Renal pelvis (tissue), 12 donors: ENCODE measurements around the gene CEACAM1. TPM values are rescaled to one million over a fixed set of nuclear protein-coding genes. Genes with fewer than 3 reads are reported as not detected.
"Not testable (repeated sequence)": the region's sequence is repeated elsewhere in the genome, so short reads cannot be mapped to it uniquely, and the experiment has no call there.

ENCODE experiments used
- DNase-seq: peaks from one replicate; pipeline ENCODE4 v3.0.0-alpha.2; 2013
- long read RNA-seq, 16 experiments: transcript quantifications; one replicate each; lab custom pipeline, GENCODE V29; 2026
- polyA plus RNA-seq, 3 donors: library from polyadenylated mRNA; unstranded; fragments of 120-200 nt; gene quantifications; one replicate each; pipeline ENCODE4 v1.2.1, GENCODE V29; 2013; ENCODE audit not compliant: insufficient read length in 3 of 3

CEACAM1 gene
- 10 to 100 TPM in 2 of 3 donors, 1 to 10 TPM in 1; 7.7 to 17.6 (median 16.5) TPM for polyA plus RNA-seq
- long read RNA-seq, donor 1, partial matches to known transcripts, result 0 of 3 reads
- long read RNA-seq, donor 1, other reads (novel, unspliced or antisense), result 0 of 3 reads
- long read RNA-seq, donor 2, partial matches to known transcripts, result 0 of 2 reads
- long read RNA-seq, donor 2, other reads (novel, unspliced or antisense), result 0 of 2 reads
- long read RNA-seq, donor 3, partial matches to known transcripts, result 0 of 2 reads
- long read RNA-seq, donor 3, other reads (novel, unspliced or antisense), result 0 of 2 reads
- long read RNA-seq, donor 4, partial matches to known transcripts, result 0 of 1 reads
- long read RNA-seq, donor 4, other reads (novel, unspliced or antisense), result 0 of 1 reads
- long read RNA-seq, donor 5, result 0 reads
- long read RNA-seq, donor 6, partial matches to known transcripts, result 0 of 2 reads
- long read RNA-seq, donor 6, other reads (novel, unspliced or antisense), result 0 of 2 reads
- long read RNA-seq, donor 7, partial matches to known transcripts, result 0 of 1 reads
- long read RNA-seq, donor 7, other reads (novel, unspliced or antisense), result 0 of 1 reads
- long read RNA-seq, donor 8, result 0 reads
- long read RNA-seq, donor 9, partial matches to known transcripts, result 0 of 3 reads
- long read RNA-seq, donor 9, other reads (novel, unspliced or antisense), result 0 of 3 reads
- long read RNA-seq, donor 10, partial matches to known transcripts, result 0 of 4 reads
- long read RNA-seq, donor 10, other reads (novel, unspliced or antisense), result 0 of 4 reads
- long read RNA-seq, donor 11, partial matches to known transcripts, result 0 of 2 reads
- long read RNA-seq, donor 11, other reads (novel, unspliced or antisense), result 0 of 2 reads
- long read RNA-seq, donor 12, partial matches to known transcripts, result 0 of 1 reads
- long read RNA-seq, donor 12, other reads (novel, unspliced or antisense), result 0 of 1 reads
- long read RNA-seq, donor 13, partial matches to known transcripts, result 0 of 1 reads
- long read RNA-seq, donor 13, other reads (novel, unspliced or antisense), result 0 of 1 reads
- long read RNA-seq, donor 14, result 0 reads
- long read RNA-seq, donor 15, partial matches to known transcripts, result 0 of 5 reads
- long read RNA-seq, donor 15, other reads (novel, unspliced or antisense), result 0 of 5 reads
- long read RNA-seq, donor 16, partial matches to known transcripts, result 0 of 3 reads
- long read RNA-seq, donor 16, other reads (novel, unspliced or antisense), result 0 of 3 reads

DNA sequence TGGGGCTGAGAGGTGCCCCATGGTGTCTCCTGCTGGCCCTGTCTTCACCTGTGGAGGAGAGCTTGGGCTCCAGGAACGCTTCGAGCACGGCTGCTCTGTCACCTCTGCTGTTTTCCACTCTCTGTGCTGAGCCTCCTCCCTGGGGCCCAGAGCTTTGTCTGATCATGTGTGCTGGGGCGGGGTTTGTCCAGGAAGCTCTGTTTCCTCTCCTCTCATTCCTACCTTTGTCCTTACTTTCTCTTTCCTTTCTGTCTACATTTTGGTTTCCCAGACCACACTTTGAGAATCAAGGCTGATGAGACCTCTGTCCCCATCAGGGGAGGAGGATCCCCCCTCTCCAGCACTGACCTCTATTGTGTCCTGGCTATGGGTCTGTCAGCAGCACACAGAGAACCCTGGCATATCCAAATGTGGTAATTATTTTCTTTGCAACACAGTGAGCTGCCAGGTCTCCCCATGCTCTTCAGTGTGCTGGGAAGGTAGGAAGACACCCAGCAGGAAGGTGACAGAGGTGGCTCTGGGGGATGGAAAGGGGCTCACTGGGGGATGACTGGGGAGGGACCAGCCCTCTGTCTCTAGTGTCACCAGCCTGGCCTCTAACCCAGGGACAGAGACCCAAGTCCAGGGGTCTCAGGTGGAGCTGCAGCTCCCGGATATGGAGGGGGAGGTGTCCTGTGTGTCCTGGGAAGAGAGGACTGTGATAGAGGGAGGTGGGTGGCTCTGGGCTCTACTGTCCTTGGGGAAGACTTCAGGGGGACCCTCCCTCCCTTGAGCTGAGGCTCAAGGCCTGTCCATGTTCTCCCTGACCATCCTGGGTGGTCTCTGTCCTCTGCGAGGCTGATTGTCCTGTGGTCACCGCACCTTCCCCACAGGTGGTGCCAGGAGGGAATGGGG lies at the start of gene CEACAM1:
TSS of gene CEACAM1 (minus strand) at position 128 of the 894 bp plus-strand sequence. CDS start at position 21, 107 bp downstream.
- DNase-seq, result no peak

DNA sequence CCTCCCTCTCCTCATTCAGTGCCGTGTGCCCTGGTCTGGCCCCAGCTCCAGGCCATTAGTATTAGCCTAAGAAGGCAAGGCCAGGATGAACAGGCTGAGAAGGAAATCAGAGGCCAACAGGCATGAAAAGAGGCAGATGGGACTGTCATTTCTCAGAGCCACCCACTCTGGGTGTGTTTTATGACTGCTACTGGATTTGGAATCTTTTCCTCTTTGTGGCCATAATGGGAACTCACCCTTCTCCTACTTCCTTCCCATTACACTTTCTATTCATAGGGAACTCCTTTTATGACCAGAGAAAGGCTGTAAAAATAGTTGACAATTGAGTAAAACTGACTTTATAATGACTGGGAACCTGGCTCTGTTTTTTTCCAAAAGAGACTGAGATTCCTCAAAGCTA lies 48.7 kb upstream of the CEACAM1 start:
- DNase-seq, result no peak

DNA sequence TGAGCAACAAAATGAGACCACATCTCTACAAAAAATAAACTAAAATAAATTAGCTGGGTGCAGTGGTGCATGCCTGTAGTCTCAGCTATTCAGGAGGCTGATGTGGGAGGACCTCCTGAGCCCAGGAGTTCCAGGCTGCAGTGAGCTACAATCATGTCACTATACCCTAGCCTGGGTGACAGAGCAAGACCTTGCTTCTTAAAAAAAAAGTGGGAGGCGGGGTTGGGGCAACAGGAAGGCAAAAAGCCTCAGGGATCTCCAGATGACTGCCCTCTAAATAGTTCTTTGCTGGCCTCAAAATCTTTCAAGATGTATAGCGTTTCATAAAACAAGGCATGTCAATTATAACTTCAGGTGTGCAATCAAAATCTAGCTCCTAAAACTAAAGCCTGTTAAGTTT lies 48.0 kb upstream of the CEACAM1 start:
- DNase-seq, result no peak

DNA sequence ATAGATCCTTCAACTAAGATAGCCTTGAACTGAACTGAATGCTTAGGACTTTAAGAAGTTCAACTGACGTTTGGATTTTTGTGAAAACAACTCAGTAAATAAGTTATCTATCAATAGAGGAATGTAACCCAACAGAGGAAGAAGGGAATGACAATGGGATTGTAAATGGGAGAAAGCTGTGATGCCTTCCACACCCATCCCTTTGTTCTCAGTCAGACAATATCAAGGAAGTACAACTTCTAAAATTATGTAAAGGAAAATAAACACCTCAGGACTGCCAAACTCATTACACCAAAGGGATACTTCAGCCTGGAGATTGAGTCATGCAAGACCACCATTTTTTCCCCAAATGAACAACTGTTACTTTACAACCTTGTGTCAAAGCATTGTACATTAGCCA lies 45.4 kb upstream of the CEACAM1 start:
- DNase-seq, result no peak

DNA sequence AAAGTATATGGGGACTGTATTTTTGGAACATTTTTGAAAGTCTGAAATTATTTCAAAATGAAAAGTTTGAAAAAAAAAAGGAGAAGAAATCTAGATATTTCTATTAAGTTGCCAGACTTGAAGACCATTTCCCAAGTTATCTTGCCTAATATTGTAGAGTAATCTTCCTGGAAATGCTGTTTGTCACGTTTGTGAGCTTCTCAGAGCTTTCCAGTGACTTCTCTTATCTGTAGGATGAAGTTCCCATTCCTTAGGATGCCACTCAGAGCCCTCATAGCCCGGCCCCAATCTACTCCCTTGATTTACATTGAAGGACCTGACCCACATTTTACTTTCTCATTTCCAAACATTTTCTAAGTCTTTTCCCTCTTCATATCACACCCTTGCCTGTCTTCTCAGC lies 42.8 kb upstream of the CEACAM1 start:
- DNase-seq, result no peak

DNA sequence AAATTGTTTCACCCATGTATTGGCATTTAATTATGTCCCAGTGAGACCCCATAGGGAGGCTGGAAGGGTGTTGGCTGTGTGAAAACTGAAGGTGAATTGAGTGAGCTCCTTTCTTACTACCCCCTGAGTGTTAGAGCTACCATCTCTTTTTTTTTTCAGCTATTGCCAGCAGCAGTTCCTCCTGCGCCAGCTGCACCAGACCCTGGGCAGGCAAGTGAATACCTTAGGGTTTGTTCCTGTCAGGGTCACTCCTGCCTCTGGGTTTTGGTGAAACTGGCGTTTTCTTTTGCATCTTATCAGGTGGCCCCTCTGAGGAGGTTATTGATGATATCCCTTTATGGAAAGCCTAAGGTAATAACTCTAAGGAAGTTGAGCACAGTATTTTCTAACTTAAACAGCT lies 40.9 kb upstream of the CEACAM1 start:
- DNase-seq, result no peak

DNA sequence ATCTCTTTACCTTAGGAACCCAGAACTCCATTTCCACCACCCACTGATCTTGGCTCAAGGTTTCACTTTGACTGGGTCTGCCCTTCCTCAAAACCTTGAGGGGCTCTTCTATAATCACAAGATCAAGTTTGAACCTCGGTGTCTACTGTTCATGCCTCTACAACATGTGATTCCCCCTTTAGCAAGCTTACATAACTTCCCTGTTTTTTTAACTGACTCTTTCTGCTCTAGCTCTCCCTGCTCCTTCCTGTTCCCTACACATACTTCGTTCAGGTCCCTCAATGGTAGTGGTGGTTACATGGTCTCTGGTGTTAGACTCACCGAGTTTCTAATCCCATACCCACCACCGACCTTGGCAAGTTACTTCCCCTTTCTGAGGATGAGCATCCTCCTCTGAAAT lies 39.7 kb upstream of the CEACAM1 start:
- no peak for DNase-seq

DNA sequence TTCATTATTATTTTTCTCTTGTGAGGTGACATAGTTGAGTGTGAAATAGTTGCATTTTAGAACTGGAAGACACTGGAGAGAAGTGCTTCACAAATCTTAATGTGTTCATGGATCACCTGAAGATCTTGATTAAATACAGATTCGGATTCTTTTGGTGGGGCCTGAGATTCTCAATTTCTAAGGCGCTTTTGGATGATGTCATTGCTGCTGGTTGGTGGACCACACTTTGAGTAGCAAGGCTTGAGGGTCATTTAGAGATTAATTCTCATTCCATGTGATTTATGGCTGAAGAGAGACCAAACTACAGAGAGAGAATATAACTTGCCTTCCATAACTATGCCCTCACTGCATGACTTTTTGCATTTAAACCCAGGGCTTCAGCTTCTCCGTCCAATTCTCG lies 39.3 kb upstream of the CEACAM1 start:
- DNase-seq, result no peak

DNA sequence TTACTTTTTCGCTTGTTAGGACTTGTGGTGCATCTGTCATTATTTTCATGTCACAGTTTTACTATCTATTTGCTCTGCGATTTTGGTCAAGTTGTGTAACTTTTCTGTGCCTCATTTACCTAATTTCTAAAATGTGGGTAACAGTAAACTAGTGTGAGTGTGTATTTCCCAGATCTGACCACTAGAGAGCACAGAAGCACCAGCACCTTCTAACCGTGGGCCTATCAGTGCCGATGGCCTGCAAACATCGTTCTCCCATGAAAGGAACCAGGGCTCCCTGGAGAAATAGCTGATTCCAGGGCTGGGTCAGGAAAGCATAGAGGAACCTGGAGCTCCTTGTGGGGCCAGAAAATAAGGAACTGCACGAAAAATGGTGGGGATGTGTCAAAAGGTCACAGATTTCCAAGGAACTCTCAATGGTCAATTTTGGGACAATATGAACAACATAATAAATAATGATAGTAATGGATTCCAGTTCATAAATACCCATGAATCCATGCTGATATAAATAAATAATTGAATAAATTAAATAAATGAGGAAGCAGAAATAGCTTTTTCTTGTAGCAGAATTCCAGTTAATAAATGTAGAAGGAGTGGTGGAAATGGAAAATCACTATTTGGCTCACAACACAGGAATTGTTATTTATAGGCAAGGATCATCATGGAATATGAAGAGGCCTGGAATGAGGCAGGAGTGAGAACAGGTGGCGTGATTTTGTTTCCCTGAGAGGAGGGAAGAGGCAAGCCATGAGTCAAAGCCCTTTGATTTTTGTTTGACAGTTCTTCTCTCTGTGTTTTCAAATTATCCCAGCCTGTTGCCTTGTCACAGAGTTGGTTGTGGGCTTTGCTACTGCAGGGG lies 35.3 kb upstream of the CEACAM1 start:
- no peak for DNase-seq

DNA sequence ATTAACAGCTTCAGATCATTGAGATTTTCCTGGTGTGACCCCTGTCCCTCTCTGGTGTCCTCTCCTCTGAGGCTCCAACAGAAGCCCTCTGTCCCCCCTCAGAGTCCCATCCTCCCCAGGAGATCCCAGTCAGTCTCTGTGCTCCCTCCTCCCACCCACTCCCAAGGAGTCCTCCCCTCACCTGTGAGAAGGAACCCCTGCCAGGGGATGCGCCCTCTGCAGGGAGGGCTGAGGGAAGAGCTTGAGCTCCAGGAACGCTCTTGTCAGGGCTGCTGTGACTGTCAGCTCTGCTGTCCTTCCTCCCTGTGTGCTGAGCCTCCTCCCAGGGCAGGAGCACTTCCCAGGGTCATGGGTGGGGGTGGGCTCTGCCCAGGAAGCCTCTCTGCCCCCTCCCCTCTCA lies 33.2 kb upstream of the CEACAM1 start:
- no peak for DNase-seq

DNA sequence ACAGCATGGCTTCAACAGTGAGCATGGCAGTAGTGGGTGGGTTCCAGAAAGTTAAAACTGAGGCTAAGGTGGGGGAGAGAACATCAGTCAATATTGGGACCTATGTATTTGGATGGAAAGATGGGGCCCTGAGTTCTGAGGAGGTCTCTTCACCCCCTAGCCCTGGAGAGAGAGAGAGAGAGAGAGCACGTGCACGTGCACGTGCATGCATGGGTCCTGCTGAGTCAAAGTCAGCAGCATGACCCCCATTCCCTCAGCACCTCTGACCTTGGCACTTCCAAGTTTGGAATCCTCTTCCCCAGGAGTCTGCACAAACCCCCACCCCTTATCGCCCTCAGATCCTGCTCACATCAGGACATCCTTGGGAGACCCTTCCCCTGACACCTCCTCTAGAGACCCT lies 32.5 kb upstream of the CEACAM1 start:
- DNase-seq, result no peak

DNA sequence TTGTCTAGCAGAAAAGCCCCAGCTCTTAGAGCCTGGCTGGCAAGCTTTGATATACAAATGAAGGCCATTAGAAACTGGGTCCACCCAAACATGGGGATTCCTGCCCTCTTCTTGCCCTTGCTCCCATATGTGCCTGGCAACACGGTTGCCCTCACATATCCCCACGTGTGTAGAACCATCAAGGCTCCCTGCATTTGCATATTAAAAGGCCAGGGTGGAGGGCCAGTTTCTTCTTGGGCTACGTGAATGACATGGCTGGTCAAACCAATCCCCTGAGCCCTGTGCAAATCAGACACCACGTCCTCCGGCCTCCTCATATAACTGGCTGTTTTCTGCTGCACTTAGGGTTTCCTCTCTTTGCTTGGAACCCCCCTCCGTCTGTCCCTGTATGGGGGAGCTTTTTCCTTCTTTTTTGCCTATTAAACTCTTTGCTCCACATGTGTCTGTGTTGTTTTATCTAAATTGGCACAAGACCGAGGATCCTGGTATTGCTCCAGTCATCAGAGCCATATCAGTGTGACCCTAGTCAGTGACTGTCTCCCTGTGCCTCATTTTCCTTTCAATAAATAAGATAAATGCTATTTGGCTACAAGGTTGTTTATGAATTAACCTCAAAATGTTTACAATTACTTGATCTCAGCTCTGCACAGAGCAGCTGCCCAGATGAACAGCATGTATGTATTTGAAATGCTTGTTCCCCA lies 30.3 kb upstream of the CEACAM1 start:
- DNase-seq, result no peak

DNA sequence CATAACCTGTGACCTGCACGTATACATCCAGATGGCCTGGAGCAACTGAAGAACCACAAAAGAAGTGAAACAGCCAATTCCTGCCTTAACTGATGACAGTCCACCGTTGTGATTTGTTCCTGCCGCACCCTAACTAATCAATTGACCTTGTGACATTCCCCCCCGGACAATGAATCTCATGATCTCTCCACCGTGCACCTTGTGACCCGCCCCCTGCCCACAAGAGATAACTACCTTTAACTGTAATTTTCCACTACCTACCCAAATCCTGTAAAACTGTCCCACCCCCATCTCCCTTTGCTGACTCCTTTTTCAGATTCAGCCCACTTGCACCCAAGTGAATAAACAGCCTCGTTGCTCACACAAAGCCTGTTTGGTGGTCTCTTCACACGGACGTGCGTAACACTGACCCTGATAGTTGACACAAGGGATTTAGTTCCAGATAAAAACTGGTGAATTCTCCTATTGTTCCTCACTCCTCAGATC lies 29.1 kb upstream of the CEACAM1 start:
- not testable (repeated sequence) for DNase-seq

DNA sequence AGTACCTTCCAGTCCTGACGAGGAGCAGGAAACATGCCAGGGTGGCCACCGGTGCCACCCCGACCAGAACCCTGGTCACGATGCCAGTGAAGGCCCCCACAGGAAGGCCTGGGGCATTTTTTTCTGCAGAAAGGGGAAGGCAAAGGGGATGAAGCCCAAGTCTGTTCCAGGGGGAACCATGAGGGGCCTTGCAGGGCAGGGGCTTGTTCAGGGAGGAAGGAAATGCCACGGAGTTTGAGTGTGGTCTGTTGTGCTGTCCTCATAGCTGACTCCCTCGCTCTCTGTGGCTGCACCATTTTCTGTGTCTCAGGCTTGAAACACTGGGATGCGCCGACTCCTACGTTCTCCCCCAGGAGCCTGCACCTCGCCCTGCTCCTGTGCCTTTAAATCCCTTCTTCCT lies 27.5 kb upstream of the CEACAM1 start:
- DNase-seq, result no peak

DNA sequence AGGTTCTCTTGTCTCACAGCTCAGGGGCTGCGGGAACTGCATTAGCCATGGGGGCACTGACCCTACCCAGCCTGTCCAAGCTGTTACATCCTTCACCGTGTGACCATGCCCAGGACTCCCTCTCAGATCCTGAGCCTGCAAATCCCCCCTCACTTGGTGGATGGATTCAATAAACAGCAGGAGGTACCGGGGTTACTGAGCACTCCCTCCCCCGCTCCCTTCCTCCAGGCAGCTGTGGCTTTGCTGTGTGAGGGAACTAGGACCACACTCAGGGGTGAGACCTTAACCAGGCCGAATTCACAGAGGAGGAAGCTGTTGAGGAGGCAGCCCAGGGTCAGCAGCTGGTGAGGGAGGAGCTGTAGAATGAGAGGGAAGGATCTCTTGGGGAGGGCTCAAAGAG lies 27.0 kb upstream of the CEACAM1 start:
- no peak for DNase-seq

DNA sequence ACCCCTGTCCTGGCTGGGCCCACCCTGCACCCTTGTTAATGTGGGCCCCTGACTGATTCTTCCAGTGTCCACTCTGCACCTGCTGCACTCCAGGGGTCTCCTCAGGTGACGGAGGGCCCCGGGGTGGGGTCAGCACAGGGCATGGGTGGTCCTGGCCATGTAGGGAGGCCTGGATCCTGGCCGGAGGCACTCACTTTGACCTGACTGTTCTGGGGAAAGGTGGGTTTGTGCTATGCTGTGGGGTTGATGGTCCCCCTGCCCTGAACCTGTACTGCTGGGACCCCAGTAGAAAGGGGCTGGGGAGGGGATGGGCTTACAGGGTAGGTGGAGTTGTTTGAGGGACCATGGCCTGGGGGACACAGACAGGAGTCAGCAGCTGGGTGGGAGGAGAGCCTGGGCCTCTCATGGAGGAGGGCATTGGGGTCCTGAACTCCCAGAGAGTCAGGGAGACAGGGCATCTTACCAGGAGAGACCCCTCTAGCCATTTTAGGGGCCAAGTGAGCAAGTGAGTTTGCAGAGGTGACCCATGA lies 25.8 kb upstream of the CEACAM1 start:
- no peak for DNase-seq

DNA sequence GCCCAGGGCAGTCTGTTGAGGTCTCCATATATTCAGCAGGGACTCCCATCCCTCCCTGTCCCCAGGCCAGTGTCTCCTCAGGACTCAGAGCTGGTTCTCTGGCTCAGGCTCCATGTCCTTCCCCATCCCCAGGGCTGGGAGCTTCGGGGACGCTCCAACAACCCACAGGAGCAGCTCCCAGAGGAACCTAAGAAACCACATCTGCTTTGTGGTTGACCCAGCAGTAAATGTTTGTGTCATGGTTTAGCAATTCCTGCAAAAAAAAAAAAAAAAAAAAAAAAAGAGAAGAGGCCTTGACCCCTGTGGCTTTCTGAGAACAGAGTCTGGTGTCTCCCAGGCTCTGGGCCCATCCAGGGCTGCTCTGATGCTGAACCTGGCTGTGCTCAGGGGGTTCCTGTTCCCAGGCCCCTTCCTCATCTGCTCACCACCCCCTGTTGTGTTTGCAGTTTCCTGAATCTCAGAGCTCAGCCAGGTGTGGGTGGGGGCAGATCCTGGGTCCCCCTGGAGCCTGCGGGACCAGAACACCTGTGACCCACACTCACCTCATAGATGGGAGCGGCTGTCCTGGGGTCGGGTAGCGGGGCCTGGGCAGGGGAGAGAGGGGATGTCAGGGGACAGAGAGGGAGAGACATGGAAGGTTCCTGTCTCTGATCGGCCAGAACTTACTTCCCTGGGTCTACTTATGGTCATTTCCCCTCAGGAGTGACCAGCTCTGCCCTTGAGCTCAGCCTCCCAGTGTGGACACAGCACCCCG lies 25.2 kb upstream of the CEACAM1 start:
- DNase-seq, result no peak
